Measurements from ENCODE around the gene BTBD3. TPM values are rescaled to one million over a fixed set of nuclear protein-coding genes. Genes with fewer than 3 reads are reported as not detected.

Gene BTBD3
- total RNA-seq, 4 donors from 2014 or later: 39.0 to 62.1 (median 44.6) TPM

- no peaks in the 10 kb centered on the region for H3K27me3 ChIP-seq
These were observed 47.9 kb downstream of the BTBD3 start for GRCh38 chr20:11965602-11966001.

DNA sequence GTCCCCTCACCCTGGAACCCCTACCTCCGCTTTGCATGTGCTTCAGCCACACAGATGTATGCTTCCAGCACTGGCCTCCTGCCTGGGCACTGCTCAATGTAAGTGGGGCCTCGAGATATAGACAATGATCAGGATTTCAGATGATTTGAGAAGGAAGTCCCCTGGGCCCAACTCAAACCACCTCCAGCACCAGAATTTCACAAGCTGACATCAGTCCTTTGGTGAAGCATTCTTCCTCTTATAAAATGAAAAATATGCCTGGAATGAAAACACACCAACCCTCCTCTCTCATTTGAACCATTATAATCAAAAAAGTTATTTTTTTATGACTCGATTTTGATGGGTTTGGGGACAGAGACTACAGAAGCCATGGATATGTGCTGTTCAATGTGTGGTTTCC lies 48.5 kb downstream of the BTBD3 start:
- Histone ChIP-seq H3K27me3 (no peaks in the 10 kb centered on the region), H3K36me3 (no peaks in the 10 kb centered on the region), H3K9me3 (no peaks in the 10 kb centered on the region), H3K27ac (no peak overlapping the region), H3K4me1 (no peaks in the 10 kb centered on the region), H3K4me3 (no peak overlapping the region)
- 77% methylated on average over 3 of the region's 3 CpGs for WGBS
- no peak for DNase-seq (ENCODE audit: low spot score in 2 of 2)
- TF ChIP-seq EP300 (IDR thresholded peaks at IDR 0.05): no peak
- TF ChIP-seq, protein P1, sequence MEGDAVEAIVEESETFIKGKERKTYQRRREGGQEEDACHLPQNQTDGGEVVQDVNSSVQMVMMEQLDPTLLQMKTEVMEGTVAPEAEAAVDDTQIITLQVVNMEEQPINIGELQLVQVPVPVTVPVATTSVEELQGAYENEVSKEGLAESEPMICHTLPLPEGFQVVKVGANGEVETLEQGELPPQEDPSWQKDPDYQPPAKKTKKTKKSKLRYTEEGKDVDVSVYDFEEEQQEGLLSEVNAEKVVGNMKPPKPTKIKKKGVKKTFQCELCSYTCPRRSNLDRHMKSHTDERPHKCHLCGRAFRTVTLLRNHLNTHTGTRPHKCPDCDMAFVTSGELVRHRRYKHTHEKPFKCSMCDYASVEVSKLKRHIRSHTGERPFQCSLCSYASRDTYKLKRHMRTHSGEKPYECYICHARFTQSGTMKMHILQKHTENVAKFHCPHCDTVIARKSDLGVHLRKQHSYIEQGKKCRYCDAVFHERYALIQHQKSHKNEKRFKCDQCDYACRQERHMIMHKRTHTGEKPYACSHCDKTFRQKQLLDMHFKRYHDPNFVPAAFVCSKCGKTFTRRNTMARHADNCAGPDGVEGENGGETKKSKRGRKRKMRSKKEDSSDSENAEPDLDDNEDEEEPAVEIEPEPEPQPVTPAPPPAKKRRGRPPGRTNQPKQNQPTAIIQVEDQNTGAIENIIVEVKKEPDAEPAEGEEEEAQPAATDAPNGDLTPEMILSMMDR (IDR thresholded peaks at IDR 0.05): no peak
- no peak for TF ChIP-seq POLR2A (IDR thresholded peaks at IDR 0.05)

More at GRCh38 chr20:11965602-11966001, 47.9 kb downstream of the BTBD3 start:
- Histone ChIP-seq H3K36me3 (no peaks in the 10 kb centered on the region), H3K9me3 (no peaks in the 10 kb centered on the region), H3K4me3 (no peak overlapping the region), H3K4me1 (no peaks in the 10 kb centered on the region), H3K27ac (no peak overlapping the region)
- no peak for DNase-seq (ENCODE audit: low spot score in 2 of 2)
- no peak for TF ChIP-seq EP300 (IDR thresholded peaks at IDR 0.05)
- TF ChIP-seq, protein P1 (IDR thresholded peaks at IDR 0.05): no peak
- TF ChIP-seq POLR2A (IDR thresholded peaks at IDR 0.05): no peak
- no peak for TF ChIP-seq POLR2AphosphoS5 (IDR thresholded peaks at IDR 0.05)
- 83% methylated on average over 1 of the region's 1 CpG for WGBS

DNA sequence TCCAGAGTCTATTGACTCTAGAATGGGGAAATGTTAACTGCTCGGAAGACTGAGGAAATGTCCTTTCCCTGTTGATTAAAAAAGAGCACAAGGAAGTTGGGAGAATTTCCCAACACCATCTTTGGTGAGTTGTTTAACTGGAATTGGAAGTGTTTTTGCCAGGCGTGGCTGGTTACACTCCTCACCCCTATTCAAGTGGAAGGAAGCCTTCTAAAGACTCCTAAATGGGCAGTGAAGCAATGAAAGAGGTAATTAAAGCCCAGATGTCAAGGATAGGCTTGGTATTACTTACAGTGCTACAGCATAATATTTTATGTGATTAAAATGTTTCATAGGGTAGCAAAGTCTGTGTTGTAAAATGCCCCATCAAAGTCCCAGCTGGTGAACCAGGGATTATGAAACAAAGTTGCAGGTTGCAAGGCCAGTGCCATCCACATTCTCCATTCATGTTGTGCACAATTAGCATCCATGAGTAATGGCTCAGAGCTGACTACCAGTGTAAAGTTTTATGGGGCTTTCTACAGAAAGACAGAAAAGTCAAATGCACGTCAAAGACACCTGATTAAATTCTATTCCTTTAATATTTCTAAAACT lies 52.6 kb downstream of the BTBD3 start:
- H3K4me1 ChIP-seq: no peaks in the 10 kb centered on the region
- DNase-seq (ENCODE audit: low spot score in 2 of 2): no peak
- no peak overlapping the region for H3K27ac ChIP-seq
- H3K36me3 ChIP-seq: no peaks in the 10 kb centered on the region
- TF ChIP-seq, protein P1 (IDR thresholded peaks at IDR 0.05): no peak
- TF ChIP-seq POLR2AphosphoS5 (IDR thresholded peaks at IDR 0.05) (no peak), POLR2A (IDR thresholded peaks at IDR 0.05) (no peak), EP300 (IDR thresholded peaks at IDR 0.05) (no peak)
- H3K27me3 ChIP-seq: no peaks in the 10 kb centered on the region
- no peaks in the 10 kb centered on the region for H3K9me3 ChIP-seq
- WGBS: 79% methylated on average over 3 of the region's 3 CpGs
- H3K4me3 ChIP-seq: no peak overlapping the region

DNA sequence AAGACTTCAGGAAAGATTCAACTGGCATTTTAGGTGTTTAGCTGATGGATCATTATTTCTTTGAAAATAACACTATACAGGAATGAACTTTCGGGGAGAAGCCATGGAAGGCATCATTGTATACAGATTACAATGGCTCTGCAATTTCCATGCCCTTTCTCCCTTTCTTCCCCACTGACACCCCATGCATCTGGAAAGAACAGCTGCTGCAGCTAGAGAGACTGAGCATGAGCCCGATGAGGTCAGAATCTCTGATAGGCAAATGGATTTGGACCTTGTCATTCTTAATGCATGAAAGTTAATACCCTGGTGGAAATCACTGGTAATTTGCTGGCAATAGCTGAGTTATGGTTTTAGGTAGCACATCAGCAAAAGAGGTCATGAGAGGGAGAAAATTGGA lies 54.8 kb downstream of the BTBD3 start:
- 90% methylated on average over 2 of the region's 2 CpGs for WGBS
- TF ChIP-seq EP300 (IDR thresholded peaks at IDR 0.05): no peak
- TF ChIP-seq POLR2AphosphoS5 (IDR thresholded peaks at IDR 0.05): no peak
- TF ChIP-seq POLR2A (IDR thresholded peaks at IDR 0.05): no peak
- TF ChIP-seq, protein P1 (IDR thresholded peaks at IDR 0.05): no peak
- H3K36me3 ChIP-seq: no peaks in the 10 kb centered on the region

More for the DNA sequence above, 54.8 kb downstream of the BTBD3 start:
- no peak overlapping the region for H3K4me3 ChIP-seq
- H3K27ac ChIP-seq: no peak overlapping the region
- no peaks in the 10 kb centered on the region for H3K4me1 ChIP-seq
- H3K9me3 ChIP-seq: peaks cover 6% of the 10 kb centered on the region
- no peaks in the 10 kb centered on the region for H3K27me3 ChIP-seq
- DNase-seq (ENCODE audit: low spot score in 2 of 2): no peak
